Kidney (tissue), 14 donors: ENCODE results near the gene CCR8. TPM values are rescaled to one million over a fixed set of nuclear protein-coding genes. Genes with fewer than 3 reads are reported as not detected.

Experiments
- DNase-seq, 5 donors: peaks; one replicate each; pipeline ENCODE4 v3.0.0-alpha.2; 2013 to 2020
- FAIRE-seq: peaks from 2 replicates; lab custom pipeline; 2012; peaks lifted over from hg19 to GRCh38; lab: Jason Lieb, UNC
- H3K27ac ChIP-seq, 2 donors: one replicate each; pipeline ENCODE4 v1.7.0; 2013; ENCODE audit warnings: low read depth in 2 of 2, low read length in 2 of 2, inconsistent platforms in 1 of 2
- H3K27me3 ChIP-seq: one replicate; pipeline ENCODE4 v1.7.1; 2013; ENCODE audit warnings: low read length, inconsistent platforms; ENCODE audit not compliant: control insufficient read depth, insufficient read depth
- H3K36me3 ChIP-seq, 3 donors: one replicate each; pipeline versions ENCODE4 v1.7.0 to v1.7.1; 2013; ENCODE audit warnings: low read length in 3 of 3, control low read depth in 1 of 3, inconsistent platforms in 1 of 3; ENCODE audit not compliant: insufficient read depth in 3 of 3, control insufficient read depth in 2 of 3
- H3K4me1 ChIP-seq, 3 donors: one replicate each; pipeline versions ENCODE4 v1.7.0 to v1.7.1; 2013; ENCODE audit warnings: low read length in 3 of 3, inconsistent platforms in 1 of 3, low read depth in 1 of 3; ENCODE audit not compliant: control insufficient read depth in 2 of 3, insufficient read depth in 2 of 3
- H3K4me3 ChIP-seq, 3 donors: one replicate each; pipeline versions ENCODE4 v1.7.0 to v1.8.1; 2013; ENCODE audit warnings: low read length in 3 of 3, control low read depth in 1 of 3, inconsistent platforms in 1 of 3
- H3K9ac ChIP-seq, 3 donors: one replicate each; pipeline versions ENCODE4 v1.7.0 to v1.7.1; 2013; ENCODE audit warnings: low read length in 3 of 3, control low read depth in 1 of 3, inconsistent platforms in 1 of 3
- H3K9me3 ChIP-seq, 3 donors: one replicate each; pipeline versions ENCODE4 v1.7.0 to v1.7.1; 2013; ENCODE audit warnings: low read length in 3 of 3, control low read depth in 1 of 3, inconsistent platforms in 1 of 3; ENCODE audit not compliant: control insufficient read depth in 2 of 3, insufficient read depth in 1 of 3
- intact Hi-C: fragments of 100-400 bp; cut with DNase I; formaldehyde crosslinking; loops from one replicate; pipeline ENCODE4 v1.11.1; 2022
- polyA plus RNA-seq: library from polyadenylated mRNA; stranded (reverse); fragments of 350-450 nt; fragmentation: Illumina TruSeq; extraction: RNeasy Lipid Tissue Mini Kit (QIAGEN cat#74804); gene quantifications from one replicate; pipeline ENCODE4 v1.2.3, GENCODE V29; 2014; ENCODE audit warnings: low read depth, low replicate concordance; ENCODE audit not compliant: insufficient read depth
- total RNA-seq: library from RNA; stranded (reverse); fragmentation: NEBNext Ultra II Directional; extraction: Animal tissue kit (Norgen Biotek cat#: 25700); gene quantifications from one replicate; pipeline ENCODE4 v1.2.1, GENCODE V29; 2021
- TF ChIP-seq, protein P1 (sequence below): IDR thresholded peaks from 3 replicates; pipeline ENCODE4 v1.5.1; 2012; ENCODE audit warnings: mild to moderate bottlenecking, moderate library complexity, borderline replicate concordance; ENCODE audit not compliant: insufficient read depth; ENCODE audit errors: extremely low read depth
- donor health status: control.
- donor health status: control.
- donor health status: control.
- donor health status: control.
- donor health status: control.
- donor health status: DM: yes; HTN: yes; CAD: no.
- donor health status: Normal renal cell carcinoma (clear cell type).

The CCR8 gene
- total and polyA plus RNA-seq, 2 donors from 2014 or later, result 0.19 TPM; not detected in 1

DNA sequence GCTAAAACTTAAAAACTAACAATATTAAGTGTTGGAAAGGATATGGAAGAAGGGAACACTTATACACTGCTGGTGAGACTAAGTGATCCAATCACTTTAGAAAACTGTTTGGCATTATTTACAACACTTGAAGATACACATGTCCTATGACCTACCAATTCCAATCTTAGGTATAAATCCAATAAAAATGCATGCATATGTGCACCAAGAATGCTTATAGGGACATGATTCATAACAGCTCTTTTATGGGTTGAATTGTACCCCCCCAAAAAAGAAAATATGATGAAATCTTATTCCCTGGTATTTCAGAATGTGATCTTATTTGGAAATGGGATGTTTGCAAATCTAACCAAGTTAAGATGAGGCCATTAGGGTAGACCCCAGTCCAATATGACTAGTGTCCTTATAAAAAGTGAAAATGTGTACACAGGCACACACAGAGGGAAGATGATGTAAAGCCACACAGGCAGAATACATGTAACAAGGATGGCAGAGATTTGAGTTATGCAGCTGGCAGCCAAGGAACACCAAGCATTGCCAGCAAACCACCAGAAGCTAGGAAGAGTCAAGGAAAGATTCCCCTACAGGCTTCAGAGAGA lies 15.3 kb downstream of the CCR8 start:
- no peak for FAIRE-seq
- intact Hi-C loops, result no loop called here
- no peaks in the 10 kb centered on the region for H3K36me3 ChIP-seq

DNA sequence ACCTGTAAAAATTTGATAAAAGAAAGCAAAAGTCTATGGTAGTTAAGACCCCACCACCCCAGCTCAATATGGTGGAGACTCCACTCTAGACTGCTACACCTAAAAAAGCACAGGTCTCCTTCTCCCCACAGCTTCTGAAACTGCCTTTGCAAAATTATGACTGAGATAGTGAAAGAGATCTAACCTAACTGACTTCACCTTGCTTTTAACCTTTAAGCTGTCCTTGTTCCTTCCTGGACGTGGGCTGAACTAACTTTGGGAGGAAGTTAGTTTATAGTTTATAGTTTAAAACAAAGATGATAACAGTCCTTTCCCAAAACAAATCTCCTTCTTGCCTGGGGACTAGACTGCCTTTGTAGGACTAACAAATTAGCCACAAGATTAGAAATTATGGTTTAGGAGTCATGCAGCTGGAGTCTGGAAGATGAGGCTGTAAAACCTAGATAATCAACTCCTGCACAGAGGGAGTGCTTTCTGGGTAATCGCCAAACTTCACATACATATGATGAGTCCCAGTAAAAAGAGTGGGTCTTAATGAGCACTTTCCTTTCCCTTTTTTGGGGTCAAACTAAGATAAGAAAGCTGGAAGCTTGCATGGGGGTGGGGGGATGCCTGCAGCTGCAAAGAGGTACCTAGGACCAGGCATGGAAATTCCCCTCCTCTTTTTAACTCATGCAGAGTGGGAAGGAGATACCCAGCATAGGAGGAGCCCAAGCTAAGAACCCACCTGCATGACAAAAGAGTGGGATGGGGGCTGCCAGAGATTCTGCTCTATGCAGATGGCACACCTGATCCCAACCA lies 17.5 kb downstream of the CCR8 start:
- Histone ChIP-seq H3K4me3 (no peak overlapping the region), H3K36me3 (no peaks in the 10 kb centered on the region), H3K27ac (no peak overlapping the region), H3K9ac (no peak overlapping the region), H3K9me3 (no peaks in the 10 kb centered on the region), H3K4me1 (no peaks in the 10 kb centered on the region), H3K27me3 (no peaks in the 10 kb centered on the region)
- intact Hi-C loops, result no loop called here
- FAIRE-seq (no peak), DNase-seq (no peak)
- TF ChIP-seq, protein P1, sequence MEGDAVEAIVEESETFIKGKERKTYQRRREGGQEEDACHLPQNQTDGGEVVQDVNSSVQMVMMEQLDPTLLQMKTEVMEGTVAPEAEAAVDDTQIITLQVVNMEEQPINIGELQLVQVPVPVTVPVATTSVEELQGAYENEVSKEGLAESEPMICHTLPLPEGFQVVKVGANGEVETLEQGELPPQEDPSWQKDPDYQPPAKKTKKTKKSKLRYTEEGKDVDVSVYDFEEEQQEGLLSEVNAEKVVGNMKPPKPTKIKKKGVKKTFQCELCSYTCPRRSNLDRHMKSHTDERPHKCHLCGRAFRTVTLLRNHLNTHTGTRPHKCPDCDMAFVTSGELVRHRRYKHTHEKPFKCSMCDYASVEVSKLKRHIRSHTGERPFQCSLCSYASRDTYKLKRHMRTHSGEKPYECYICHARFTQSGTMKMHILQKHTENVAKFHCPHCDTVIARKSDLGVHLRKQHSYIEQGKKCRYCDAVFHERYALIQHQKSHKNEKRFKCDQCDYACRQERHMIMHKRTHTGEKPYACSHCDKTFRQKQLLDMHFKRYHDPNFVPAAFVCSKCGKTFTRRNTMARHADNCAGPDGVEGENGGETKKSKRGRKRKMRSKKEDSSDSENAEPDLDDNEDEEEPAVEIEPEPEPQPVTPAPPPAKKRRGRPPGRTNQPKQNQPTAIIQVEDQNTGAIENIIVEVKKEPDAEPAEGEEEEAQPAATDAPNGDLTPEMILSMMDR, result no peak

More for the DNA sequence above, 15.3 kb downstream of the CCR8 start:
- Histone ChIP-seq H3K9me3 (no peaks in the 10 kb centered on the region), H3K4me1 (no peaks in the 10 kb centered on the region), H3K4me3 (no peak overlapping the region), H3K27me3 (no peaks in the 10 kb centered on the region), H3K9ac (no peak overlapping the region), H3K27ac (no peak overlapping the region)
- DNase-seq, result no peak
- TF ChIP-seq, protein P1, result no peak

DNA sequence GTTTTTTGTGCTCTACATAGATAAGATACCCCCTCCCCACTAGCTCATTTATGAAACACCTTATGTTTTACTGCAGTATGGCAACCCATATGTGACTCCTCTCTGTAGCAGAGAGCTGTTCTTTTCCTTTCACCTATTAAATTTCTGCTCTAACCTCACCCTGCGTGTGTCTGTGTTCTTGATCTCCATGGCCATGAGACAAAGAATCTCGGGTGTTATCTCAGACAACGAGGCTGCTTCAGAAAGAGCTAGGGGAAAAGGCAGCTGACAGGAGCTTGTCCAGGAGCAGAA lies 18.0 kb downstream of the CCR8 start:
- no peaks in the 10 kb centered on the region for H3K27me3 ChIP-seq
- no peak for DNase-seq
- H3K4me1 ChIP-seq, result no peaks in the 10 kb centered on the region
- FAIRE-seq, result no peak
- TF ChIP-seq, protein P1, result no peak
- H3K9me3 ChIP-seq, result no peaks in the 10 kb centered on the region
- H3K27ac ChIP-seq, result no peak overlapping the region
- H3K4me3 ChIP-seq, result no peak overlapping the region
- no peaks in the 10 kb centered on the region for H3K36me3 ChIP-seq
- H3K9ac ChIP-seq, result no peak overlapping the region
- intact Hi-C loops, result no loop called here
